CD4-positive, alpha-beta memory T cell (primary cell): ENCODE measurements around the gene STX8. TPM values are rescaled to one million over a fixed set of nuclear protein-coding genes. Genes with fewer than 3 reads are reported as not detected.
"Not testable (repeated sequence)": the region's sequence is repeated elsewhere in the genome, so short reads cannot be mapped to it uniquely, and the experiment has no call there.

Experiments used
- CTCF ChIA-PET: fragments of 350-600 bp; sonication (Branson Sonifier 250); formaldehyde crosslinking; loops from one replicate; lab custom pipeline; 2021; ENCODE audit warnings: inconsistent platforms; ENCODE audit not compliant: partially characterized antibody; lab: Charles Lee
- POLR2A ChIA-PET: fragments of 350-600 bp; sonication (Branson Sonifier 250); formaldehyde crosslinking; loops from one replicate; lab custom pipeline; 2021; ENCODE audit not compliant: partially characterized antibody; lab: Charles Lee
- DNase-seq, 5 donors: peaks; one replicate each; pipeline versions ENCODE4 v3.0.0 to v3.0.0-alpha.2; 2020 to 2022; ENCODE audit warnings: mixed read lengths in 1 of 5
- H3K27ac ChIP-seq: one replicate; pipeline ENCODE4 v1.7.0; 2013; ENCODE audit warnings: low read depth, low read length
- H3K27me3 ChIP-seq: 2 replicates; pipeline ENCODE4 v1.7.0; 2013; ENCODE audit warnings: mild to moderate bottlenecking, low read length, moderate library complexity; ENCODE audit not compliant: insufficient read depth
- H3K36me3 ChIP-seq: 2 replicates; pipeline ENCODE4 v1.7.0; 2013; ENCODE audit warnings: mild to moderate bottlenecking, low read length, moderate library complexity; ENCODE audit not compliant: insufficient read depth
- H3K4me1 ChIP-seq: 2 replicates; pipeline ENCODE4 v1.7.0; 2013; ENCODE audit warnings: mild to moderate bottlenecking, low read length, moderate library complexity; ENCODE audit not compliant: insufficient read depth
- H3K4me3 ChIP-seq, 2 donors: one replicate each; pipeline ENCODE4 v1.7.0; 2013; ENCODE audit warnings: low read length in 2 of 2, mild to moderate bottlenecking in 1 of 2
- H3K9me3 ChIP-seq, 2 donors: one replicate each; pipeline ENCODE4 v1.7.0; 2013; ENCODE audit warnings: low read length in 2 of 2, control low read depth in 1 of 2; ENCODE audit not compliant: control insufficient read depth in 1 of 2
- H3K27ac Mint-ChIP-seq, 7 donors: one replicate each; pipeline ENCODE4 v1.8.0; 2020 to 2021; ENCODE audit warnings: mixed read lengths in 7 of 7, mild to moderate bottlenecking in 6 of 7, inconsistent platforms in 3 of 7, moderate library complexity in 3 of 7
- H3K27me3 Mint-ChIP-seq, 2 donors: one replicate each; pipeline ENCODE4 v1.8.0; 2020 to 2021; ENCODE audit warnings: mixed read lengths in 2 of 2
- H3K36me3 Mint-ChIP-seq, 2 donors: one replicate each; pipeline ENCODE4 v1.8.0; 2020 to 2021; ENCODE audit warnings: mixed read lengths in 2 of 2, inconsistent platforms in 1 of 2, mild to moderate bottlenecking in 1 of 2
- H3K4me1 Mint-ChIP-seq, 4 donors: one replicate each; pipeline ENCODE4 v1.8.0; 2020 to 2021; ENCODE audit warnings: mixed read lengths in 4 of 4, mild to moderate bottlenecking in 1 of 4
- H3K4me3 Mint-ChIP-seq, 8 donors: one replicate each; pipeline ENCODE4 v1.8.0; 2020 to 2021; ENCODE audit warnings: mixed read lengths in 8 of 8, mild to moderate bottlenecking in 7 of 8, moderate library complexity in 6 of 8, inconsistent platforms in 3 of 8
- H3K9me3 Mint-ChIP-seq, 8 donors: one replicate each; pipeline ENCODE4 v1.8.0; 2020 to 2021; ENCODE audit warnings: mixed read lengths in 8 of 8, mild to moderate bottlenecking in 5 of 8, inconsistent platforms in 3 of 8, moderate library complexity in 1 of 8
- intact Hi-C: fragments of 100-400 bp; cut with micrococcal nuclease; formaldehyde crosslinking; loops from one replicate; pipeline ENCODE4 v1.15.1; 2023
- polyA plus RNA-seq, 2 donors: library from polyadenylated mRNA; unstranded; fragments of 300-500 nt; fragmentation: Illumina TruSeq; gene quantifications; one replicate each; pipeline ENCODE4 v1.2.3, GENCODE V29; 2021
- total RNA-seq, 2 experiments: library from RNA; stranded (reverse); gene quantifications; one replicate each; pipeline ENCODE4 v1.2.3, GENCODE V29; 2021

The STX8 gene
- total and polyA plus RNA-seq, 4 experiments from 2014 or later, result 54.2 to 206 (median 108) TPM

GRCh38 chr17:9356488-9356911 lies 219.1 kb downstream of the STX8 start:
- H3K9me3 Mint-ChIP-seq, result peaks cover 0 to 2% (median 0%) of the 10 kb centered on the region in 8 donors
- no peaks in the 10 kb centered on the region for H3K27me3 Mint-ChIP-seq
- no peak overlapping the region for H3K27ac Mint-ChIP-seq
- no peaks in the 10 kb centered on the region for H3K36me3 ChIP-seq
- peaks cover 0 to 8% (median 4%) of the 10 kb centered on the region in 4 donors for H3K4me1 Mint-ChIP-seq
- no peaks in the 10 kb centered on the region for H3K27me3 ChIP-seq
- no peak overlapping the region for H3K4me3 Mint-ChIP-seq
- H3K4me1 ChIP-seq, result no peaks in the 10 kb centered on the region
- no peak for DNase-seq
- POLR2A ChIA-PET, result no interaction called here
- CTCF ChIA-PET, result interaction anchor here (0.8 to 1.2 kb wide), 2 partner anchors 12 to 220 kb away, joined by 3 read pairs; no protein-coding TSS in a partner anchor
- peaks cover 4 to 14% of the 10 kb centered on the region in 2 donors for H3K36me3 Mint-ChIP-seq
- no peak overlapping the region for H3K4me3 ChIP-seq
- intact Hi-C loops, result no loop called here
- H3K9me3 ChIP-seq, result no peaks in the 10 kb centered on the region
- no peak overlapping the region for H3K27ac ChIP-seq

- H3K27me3 ChIP-seq, result no peaks in the 10 kb centered on the region
- peaks cover 4 to 17% of the 10 kb centered on the region in 2 donors for H3K36me3 Mint-ChIP-seq
- no peaks in the 10 kb centered on the region for H3K4me1 ChIP-seq
- DNase-seq, result no peak
- no peak overlapping the region for H3K27ac Mint-ChIP-seq
- H3K9me3 Mint-ChIP-seq, result peaks cover 0 to 2% (median 0%) of the 10 kb centered on the region in 8 donors
- CTCF ChIA-PET, result interaction anchor here (0.8 to 1.2 kb wide), 2 partner anchors 11 to 221 kb away, joined by 3 read pairs; no protein-coding TSS in a partner anchor
- POLR2A ChIA-PET, result no interaction called here
- no peak overlapping the region for H3K4me3 ChIP-seq
- no peaks in the 10 kb centered on the region for H3K36me3 ChIP-seq
- intact Hi-C loops, result no loop called here
- peaks cover 0 to 7% (median 4%) of the 10 kb centered on the region in 4 donors for H3K4me1 Mint-ChIP-seq
- no peaks in the 10 kb centered on the region for H3K9me3 ChIP-seq
- H3K27ac ChIP-seq, result no peak overlapping the region
- no peak overlapping the region for H3K4me3 Mint-ChIP-seq
- no peaks in the 10 kb centered on the region for H3K27me3 Mint-ChIP-seq
Measured at GRCh38 chr17:9355846-9356245, 219.8 kb downstream of the STX8 start.

GRCh38 chr17:9355231-9355630 lies 220.4 kb downstream of the STX8 start:
- H3K27ac Mint-ChIP-seq, result not testable (repeated sequence)

GRCh38 chr17:9350080-9350479 lies 225.5 kb downstream of the STX8 start:
- POLR2A ChIA-PET, result no interaction called here
- CTCF ChIA-PET, result no interaction called here

More at GRCh38 chr17:9355231-9355630, 220.4 kb downstream of the STX8 start:
- POLR2A ChIA-PET, H3K27ac ChIP-seq, H3K27me3 Mint-ChIP-seq, H3K4me3 ChIP-seq, H3K9me3 Mint-ChIP-seq, intact Hi-C loops, H3K9me3 ChIP-seq, DNase-seq, H3K4me3 Mint-ChIP-seq, H3K36me3 ChIP-seq, H3K4me1 Mint-ChIP-seq, H3K4me1 ChIP-seq, H3K27me3 ChIP-seq: not testable (repeated sequence)
- peaks cover 4 to 17% of the 10 kb centered on the region in 2 donors for H3K36me3 Mint-ChIP-seq
- CTCF ChIA-PET, result interaction anchor here (1.2 kb wide), 1 partner anchor 222 kb away, joined by 3 read pairs; no protein-coding TSS in a partner anchor

GRCh38 chr17:9346296-9346926 lies 229.2 kb downstream of the STX8 start:
- no peaks in the 10 kb centered on the region for H3K27me3 ChIP-seq
- no peak overlapping the region for H3K27ac ChIP-seq
- no peaks in the 10 kb centered on the region for H3K27me3 Mint-ChIP-seq
- no peak overlapping the region for H3K4me3 ChIP-seq
- no peaks in the 10 kb centered on the region for H3K4me1 ChIP-seq
- H3K27ac Mint-ChIP-seq, result peak overlapping the region in 2 of 7 donors; percentile 4 to 22
- H3K4me1 Mint-ChIP-seq, result peaks cover 0 to 3% (median 1%) of the 10 kb centered on the region in 4 donors
- H3K36me3 ChIP-seq, result no peaks in the 10 kb centered on the region
- POLR2A ChIA-PET, result no interaction called here
- H3K9me3 Mint-ChIP-seq, result no peaks in the 10 kb centered on the region
- intact Hi-C loops, result no loop called here
- CTCF ChIA-PET, result no interaction called here
- DNase-seq, result no peak
- peaks cover 0 to 20% of the 10 kb centered on the region in 2 donors for H3K36me3 Mint-ChIP-seq
- no peaks in the 10 kb centered on the region for H3K9me3 ChIP-seq
- no peak overlapping the region for H3K4me3 Mint-ChIP-seq

More at GRCh38 chr17:9350080-9350479, 225.5 kb downstream of the STX8 start:
- Mint-ChIP-seq H3K27me3 (no peaks in the 10 kb centered on the region), H3K4me3 (no peak overlapping the region), H3K27ac (no peak overlapping the region), H3K36me3 (peaks cover 0 to 17% of the 10 kb centered on the region in 2 donors), H3K4me1 (peaks cover 0 to 5% (median 2%) of the 10 kb centered on the region in 4 donors), H3K9me3 (peaks cover 0 to 2% (median 0%) of the 10 kb centered on the region in 8 donors)
- Histone ChIP-seq H3K36me3 (no peaks in the 10 kb centered on the region), H3K9me3 (no peaks in the 10 kb centered on the region), H3K27me3 (no peaks in the 10 kb centered on the region), H3K4me3 (no peak overlapping the region), H3K4me1 (no peaks in the 10 kb centered on the region), H3K27ac (no peak overlapping the region)
- DNase-seq, result no peak
- intact Hi-C loops, result no loop called here

DNA sequence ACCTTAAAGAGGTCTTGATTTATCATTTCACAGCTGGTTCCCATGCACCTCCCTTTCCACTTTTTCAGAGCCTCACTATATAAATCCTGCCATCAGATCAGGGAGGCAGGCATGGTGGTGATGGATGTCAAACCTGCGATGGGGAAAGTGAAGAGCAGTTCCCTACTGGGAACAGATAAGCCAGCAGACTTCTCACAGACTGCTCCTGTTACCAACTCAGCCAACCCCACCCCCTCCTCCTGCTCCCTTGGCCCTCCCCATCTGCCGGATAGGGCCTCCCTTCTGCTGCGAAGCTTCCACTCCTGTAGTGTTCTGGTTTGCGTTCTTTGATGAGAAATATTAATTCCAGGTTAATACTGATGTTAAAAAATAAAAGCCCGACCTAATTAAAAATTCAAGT lies 232.1 kb downstream of the STX8 start:
- H3K27ac ChIP-seq, result no peak overlapping the region
- Mint-ChIP-seq H3K27ac (no peak overlapping the region), H3K4me3 (no peak overlapping the region), H3K9me3 (peaks cover 0 to 6% (median 0%) of the 10 kb centered on the region in 8 donors), H3K36me3 (peaks cover 8 to 31% of the 10 kb centered on the region in 2 donors), H3K27me3 (no peaks in the 10 kb centered on the region), H3K4me1 (peaks cover 0 to 3% (median 1%) of the 10 kb centered on the region in 4 donors)
- intact Hi-C loops, result no loop called here
- H3K9me3 ChIP-seq, result no peaks in the 10 kb centered on the region
- POLR2A ChIA-PET, result no interaction called here
- no peaks in the 10 kb centered on the region for H3K36me3 ChIP-seq
- no peaks in the 10 kb centered on the region for H3K4me1 ChIP-seq
- no peak overlapping the region for H3K4me3 ChIP-seq
- no peaks in the 10 kb centered on the region for H3K27me3 ChIP-seq
- no peak for DNase-seq
- CTCF ChIA-PET, result no interaction called here

DNA sequence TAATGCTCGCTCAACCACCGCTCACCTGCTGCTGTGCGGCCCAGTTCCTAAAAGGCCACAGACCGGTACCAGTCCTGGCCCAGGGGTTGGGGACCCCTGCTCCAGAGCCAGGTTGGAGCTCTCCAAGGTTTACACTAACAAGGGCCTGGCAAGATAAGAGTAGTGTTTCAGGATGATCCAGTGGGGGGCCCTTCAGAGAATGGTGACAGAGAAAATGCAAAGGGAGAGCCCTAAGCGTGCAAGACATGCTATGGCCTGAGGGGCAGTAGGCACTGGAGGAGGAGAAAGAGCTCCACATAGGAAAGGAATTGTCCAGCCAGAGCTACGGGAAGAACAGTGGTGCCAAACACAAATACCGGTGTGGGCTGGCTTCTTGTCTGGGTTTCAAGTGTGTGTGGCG lies 233.4 kb downstream of the STX8 start:
- intact Hi-C loops, result no loop called here
- ChIA-PET CTCF (no interaction called here), POLR2A (no interaction called here)
- no peak overlapping the region for H3K4me3 ChIP-seq
- Mint-ChIP-seq H3K27ac (no peak overlapping the region), H3K27me3 (no peaks in the 10 kb centered on the region), H3K36me3 (peaks cover 14 to 36% of the 10 kb centered on the region in 2 donors), H3K4me3 (no peak overlapping the region), H3K9me3 (peaks cover 0 to 15% (median 3%) of the 10 kb centered on the region in 8 donors), H3K4me1 (peaks cover 0 to 3% (median 1%) of the 10 kb centered on the region in 4 donors)
- no peaks in the 10 kb centered on the region for H3K9me3 ChIP-seq
- H3K27ac ChIP-seq, result no peak overlapping the region
- no peaks in the 10 kb centered on the region for H3K4me1 ChIP-seq
- no peaks in the 10 kb centered on the region for H3K36me3 ChIP-seq
- no peak for DNase-seq
- no peaks in the 10 kb centered on the region for H3K27me3 ChIP-seq
